K562 (cell line): ENCODE measurements around the gene C4BPB. TPM values are rescaled to one million over a fixed set of nuclear protein-coding genes. Genes with fewer than 3 reads are reported as not detected.

Experiments used
- BACH1 ChIP-seq: fragments of 200-800 bp; sonication (Bioruptor generic); IDR thresholded peaks from 2 replicates; pipeline ENCODE4 v1.6.1; 2016; ENCODE audit warnings: missing genetic modification characterization, missing compliant biosample characterization
- BRD4 ChIP-seq: fragments of 200-600 bp; sonication (generic); IDR thresholded peaks from 2 replicates; pipeline ENCODE4 v1.6.1; 2017; ENCODE audit warnings: inconsistent platforms
- CCNT2 ChIP-seq: IDR thresholded peaks from 2 replicates; pipeline ENCODE4 v1.6.1; 2011; ENCODE audit warnings: borderline replicate concordance, low read depth, mild to moderate bottlenecking, moderate library complexity, mixed read lengths, low read length; ENCODE audit not compliant: insufficient read length; ENCODE audit errors: extremely low read depth
- HDAC1 ChIP-seq, 2 experiments: fragments of 450-650 bp; IDR thresholded peaks; 2 replicates each; pipeline ENCODE4 v1.6.1; 2016 to 2017; ENCODE audit warnings: inconsistent platforms in 1 of 2, mild to moderate bottlenecking in 1 of 2, moderate library complexity in 1 of 2
- MAZ ChIP-seq, 2 experiments: fragments of 450-650 bp in 1 of 2; sonication (generic) in 1 of 2; formaldehyde crosslinking; IDR thresholded peaks in 1 of 2; conservative IDR thresholded peaks in 1 of 2; 2 replicates each; pipeline versions ENCODE4 v1.4.0 to v1.5.0; 2020; ENCODE audit warnings: mild to moderate bottlenecking in 1 of 2, missing genetic modification reagents in 1 of 2
- NR2C2 ChIP-seq, 2 experiments: fragments of 200-800 bp in 1 of 2; sonication (Bioruptor generic) in 1 of 2; sonication (generic) in 1 of 2; formaldehyde crosslinking in 1 of 2; IDR thresholded peaks; 2 replicates each; pipeline versions ENCODE4 v1.6.1 to v1.8.0; 2016 to 2022; ENCODE audit warnings: mild to moderate bottlenecking in 1 of 2, missing compliant biosample characterization in 1 of 2, missing genetic modification characterization in 1 of 2, missing genetic modification reagents in 1 of 2
- POLR2G ChIP-seq: fragments of 200-400 bp; formaldehyde crosslinking; IDR thresholded peaks from 2 replicates; pipeline ENCODE4 v1.6.1; 2017; ENCODE audit warnings: low read depth, mild to moderate bottlenecking, antibody characterized with exemption, low read length, moderate library complexity
- RBM22 ChIP-seq: fragments of 200-400 bp; formaldehyde crosslinking; IDR thresholded peaks from 2 replicates; pipeline ENCODE4 v1.6.1; 2018; ENCODE audit warnings: low read length, low read depth; ENCODE audit not compliant: poor library complexity, severe bottlenecking
- TBL1XR1 ChIP-seq, 2 experiments: IDR thresholded peaks; 2 replicates each; pipeline ENCODE4 v1.6.1; 2012; ENCODE audit warnings: improper control_type of control experiment in 2 of 2, low read length in 2 of 2, mild to moderate bottlenecking in 1 of 2
- TEAD1 ChIP-seq, 2 experiments: fragments of 450-650 bp in 1 of 2; sonication (generic) in 1 of 2; formaldehyde crosslinking; IDR thresholded peaks; 2 replicates each; pipeline versions ENCODE4 v1.4.0 to v1.8.0; 2020 to 2022; ENCODE audit warnings: mild to moderate bottlenecking in 2 of 2, missing genetic modification reagents in 1 of 2
- ZNF143 ChIP-seq: sonication (generic); formaldehyde crosslinking; IDR thresholded peaks from 2 replicates; pipeline ENCODE4 v1.9.0; 2022; ENCODE audit warnings: mild to moderate bottlenecking, missing genetic modification reagents
- polyA plus RNA-seq, 8 experiments: library from polyadenylated mRNA; depleted of rRNA in 4 of 8; stranded (reverse) in 5 of 8; unstranded in 3 of 8; fragments of >200 nt; fragmentation: Nextera tagmentation in 2 of 8; fragmentation: Illumina TruSeq in 1 of 8; extraction: Ambion mirVana in 2 of 8; extraction: Trizol in 1 of 8; gene quantifications; 2 replicates each; pipeline versions ENCODE4 v1.2.1 to v1.2.3, GENCODE V29; 2011 to 2014; ENCODE audit warnings: inconsistent platforms in 1 of 8, missing spikeins in 1 of 8
- total RNA-seq, 7 experiments: library from RNA; depleted of rRNA in 6 of 7; stranded (reverse); fragments of >200 nt in 6 of 7; fragmentation: Illumina TruSeq in 2 of 7; extraction: Trizol in 2 of 7; gene quantifications; 2 replicates each; pipeline versions ENCODE4 v1.2.1 to v1.2.3, GENCODE V29; 2011 to 2021; ENCODE audit warnings: low replicate concordance in 1 of 7
- TF ChIP-seq, protein P1 (sequence below): fragments of 200-800 bp; sonication (Bioruptor generic); IDR thresholded peaks from 2 replicates; pipeline ENCODE4 v1.6.1; 2017; ENCODE audit warnings: missing genetic modification characterization, missing compliant biosample characterization
- TF ChIP-seq, protein P2 (sequence below): fragments of 450-650 bp; conservative IDR thresholded peaks from 2 replicates; pipeline ENCODE4 v1.6.1; 2016; ENCODE audit warnings: missing genetic modification characterization, low read depth, mild to moderate bottlenecking, control low read depth, missing compliant biosample characterization
- TF ChIP-seq, protein P3 (sequence below): fragments of 250-450 bp; sonication (Bioruptor Pico); IDR thresholded peaks from 2 replicates; pipeline ENCODE4 v1.4.0; 2020; ENCODE audit warnings: borderline replicate concordance
- TF ChIP-seq, protein P4 (sequence below): fragments of 450-650 bp; IDR thresholded peaks from one replicate; pipeline ENCODE4 v1.6.1; 2018; ENCODE audit warnings: mild to moderate bottlenecking, moderate library complexity; ENCODE audit not compliant: partially characterized antibody
- TF ChIP-seq, protein P5 (sequence below): sonication (generic); formaldehyde crosslinking; IDR thresholded peaks from 2 replicates; pipeline ENCODE4 v1.8.0; 2022; ENCODE audit warnings: missing genetic modification reagents, mild to moderate bottlenecking, borderline replicate concordance

Gene C4BPB
- total and polyA plus RNA-seq, 9 of the 15 experiments (the other 6 are each of a cell fraction or from before 2014, with no cell fraction given) = not detected

DNA sequence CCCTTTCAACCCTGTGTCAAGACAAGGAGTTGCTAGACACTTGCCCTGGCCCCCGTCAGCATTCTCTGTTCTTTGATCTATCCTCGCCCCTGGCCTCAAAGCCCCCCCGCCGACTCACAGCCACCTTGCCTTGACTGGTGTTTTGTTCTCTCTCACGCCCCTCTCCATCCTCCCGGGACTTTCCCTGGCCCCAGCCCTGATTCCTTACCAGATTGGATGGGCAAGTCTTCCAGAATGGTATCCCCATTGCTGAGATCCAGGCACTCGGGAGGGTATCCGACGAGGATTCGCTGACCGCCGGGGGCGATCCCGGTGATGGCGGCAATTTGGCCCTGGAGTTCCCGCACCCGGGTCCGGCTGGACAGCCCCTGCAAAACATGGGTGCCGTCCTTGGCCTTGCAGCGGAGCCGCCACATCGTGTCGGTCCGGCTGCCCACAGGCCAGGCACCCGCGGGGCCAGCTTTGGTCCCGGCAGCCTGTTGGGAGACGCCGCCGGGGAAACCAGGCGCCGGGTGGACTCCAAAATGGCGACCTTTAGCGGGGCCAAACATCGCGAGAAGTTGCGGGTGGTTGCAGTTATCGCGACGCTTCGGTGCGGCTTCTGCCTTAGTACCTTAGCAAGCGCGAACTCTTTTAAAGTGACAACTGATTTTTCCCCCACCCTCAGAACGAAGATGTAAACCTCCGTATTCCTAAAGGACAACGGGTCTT, 38.0 kb upstream of the C4BPB start (continued):
- TF ChIP-seq, protein P1, sequence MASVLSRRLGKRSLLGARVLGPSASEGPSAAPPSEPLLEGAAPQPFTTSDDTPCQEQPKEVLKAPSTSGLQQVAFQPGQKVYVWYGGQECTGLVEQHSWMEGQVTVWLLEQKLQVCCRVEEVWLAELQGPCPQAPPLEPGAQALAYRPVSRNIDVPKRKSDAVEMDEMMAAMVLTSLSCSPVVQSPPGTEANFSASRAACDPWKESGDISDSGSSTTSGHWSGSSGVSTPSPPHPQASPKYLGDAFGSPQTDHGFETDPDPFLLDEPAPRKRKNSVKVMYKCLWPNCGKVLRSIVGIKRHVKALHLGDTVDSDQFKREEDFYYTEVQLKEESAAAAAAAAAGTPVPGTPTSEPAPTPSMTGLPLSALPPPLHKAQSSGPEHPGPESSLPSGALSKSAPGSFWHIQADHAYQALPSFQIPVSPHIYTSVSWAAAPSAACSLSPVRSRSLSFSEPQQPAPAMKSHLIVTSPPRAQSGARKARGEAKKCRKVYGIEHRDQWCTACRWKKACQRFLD (CRISPR knock-in tag) = peak; percentile 64; the same call in 1 of the 2 replicates
- peak in 1 of 2 experiments; percentile 82; a peak in 2 of 4 replicates for TF ChIP-seq HDAC1 (IDR thresholded peaks at IDR 0.05)
- peak; percentile 33 to 48; a peak in 2 of 4 replicates for TF ChIP-seq MAZ (CRISPR knock-in tag; conservative IDR thresholded peaks at IDR 0.05 in 1 of 2, IDR thresholded peaks at IDR 0.05 in 1 of 2)
- TF ChIP-seq BRD4 = peak; percentile 40; the same call in 1 of the 2 replicates
- TF ChIP-seq BACH1 (tag) = no peak
- TF ChIP-seq, protein P2, sequence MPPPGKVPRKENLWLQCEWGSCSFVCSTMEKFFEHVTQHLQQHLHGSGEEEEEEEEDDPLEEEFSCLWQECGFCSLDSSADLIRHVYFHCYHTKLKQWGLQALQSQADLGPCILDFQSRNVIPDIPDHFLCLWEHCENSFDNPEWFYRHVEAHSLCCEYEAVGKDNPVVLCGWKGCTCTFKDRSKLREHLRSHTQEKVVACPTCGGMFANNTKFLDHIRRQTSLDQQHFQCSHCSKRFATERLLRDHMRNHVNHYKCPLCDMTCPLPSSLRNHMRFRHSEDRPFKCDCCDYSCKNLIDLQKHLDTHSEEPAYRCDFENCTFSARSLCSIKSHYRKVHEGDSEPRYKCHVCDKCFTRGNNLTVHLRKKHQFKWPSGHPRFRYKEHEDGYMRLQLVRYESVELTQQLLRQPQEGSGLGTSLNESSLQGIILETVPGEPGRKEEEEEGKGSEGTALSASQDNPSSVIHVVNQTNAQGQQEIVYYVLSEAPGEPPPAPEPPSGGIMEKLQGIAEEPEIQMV (tag) = no peak
- no peak for TF ChIP-seq RBM22
- peak in 1 of 2 experiments; percentile 17; a peak in 1 of 4 replicates for TF ChIP-seq TBL1XR1 (IDR thresholded peaks at IDR 0.05; ENCODE audit: low read length in 2 of 2)
- peak in 1 of 2 experiments; percentile 47; a peak in 2 of 4 replicates for TF ChIP-seq TEAD1 (CRISPR knock-in tag; IDR thresholded peaks at IDR 0.05)
- TF ChIP-seq, protein P3, sequence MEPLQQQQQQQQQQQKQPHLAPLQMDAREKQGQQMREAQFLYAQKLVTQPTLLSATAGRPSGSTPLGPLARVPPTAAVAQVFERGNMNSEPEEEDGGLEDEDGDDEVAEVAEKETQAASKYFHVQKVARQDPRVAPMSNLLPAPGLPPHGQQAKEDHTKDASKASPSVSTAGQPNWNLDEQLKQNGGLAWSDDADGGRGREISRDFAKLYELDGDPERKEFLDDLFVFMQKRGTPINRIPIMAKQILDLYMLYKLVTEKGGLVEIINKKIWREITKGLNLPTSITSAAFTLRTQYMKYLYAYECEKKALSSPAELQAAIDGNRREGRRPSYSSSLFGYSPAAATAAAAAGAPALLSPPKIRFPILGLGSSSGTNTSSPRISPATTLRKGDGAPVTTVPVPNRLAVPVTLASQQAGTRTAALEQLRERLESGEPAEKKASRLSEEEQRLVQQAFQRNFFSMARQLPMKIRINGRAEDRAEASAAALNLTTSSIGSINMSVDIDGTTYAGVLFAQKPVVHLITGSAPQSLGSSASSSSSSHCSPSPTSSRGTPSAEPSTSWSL (CRISPR knock-in tag) = 0 out of 2 replicates have a peak, but pooled peaks have one; percentile 32
- TF ChIP-seq NR2C2 (CRISPR knock-in tag; IDR thresholded peaks at IDR 0.05) = peak; percentile 75
- TF ChIP-seq NR2C2 (tag; IDR thresholded peaks at IDR 0.05) = peak; percentile 52
- TF ChIP-seq ZNF143 (CRISPR knock-in tag) = peak; percentile 42; the same call in 1 of the 2 replicates
- TF ChIP-seq, protein P4, sequence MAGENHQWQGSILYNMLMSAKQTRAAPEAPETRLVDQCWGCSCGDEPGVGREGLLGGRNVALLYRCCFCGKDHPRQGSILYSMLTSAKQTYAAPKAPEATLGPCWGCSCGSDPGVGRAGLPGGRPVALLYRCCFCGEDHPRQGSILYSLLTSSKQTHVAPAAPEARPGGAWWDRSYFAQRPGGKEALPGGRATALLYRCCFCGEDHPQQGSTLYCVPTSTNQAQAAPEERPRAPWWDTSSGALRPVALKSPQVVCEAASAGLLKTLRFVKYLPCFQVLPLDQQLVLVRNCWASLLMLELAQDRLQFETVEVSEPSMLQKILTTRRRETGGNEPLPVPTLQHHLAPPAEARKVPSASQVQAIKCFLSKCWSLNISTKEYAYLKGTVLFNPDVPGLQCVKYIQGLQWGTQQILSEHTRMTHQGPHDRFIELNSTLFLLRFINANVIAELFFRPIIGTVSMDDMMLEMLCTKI = no peak
- TF ChIP-seq, protein P5, sequence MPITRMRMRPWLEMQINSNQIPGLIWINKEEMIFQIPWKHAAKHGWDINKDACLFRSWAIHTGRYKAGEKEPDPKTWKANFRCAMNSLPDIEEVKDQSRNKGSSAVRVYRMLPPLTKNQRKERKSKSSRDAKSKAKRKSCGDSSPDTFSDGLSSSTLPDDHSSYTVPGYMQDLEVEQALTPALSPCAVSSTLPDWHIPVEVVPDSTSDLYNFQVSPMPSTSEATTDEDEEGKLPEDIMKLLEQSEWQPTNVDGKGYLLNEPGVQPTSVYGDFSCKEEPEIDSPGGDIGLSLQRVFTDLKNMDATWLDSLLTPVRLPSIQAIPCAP (CRISPR knock-in tag) = peak; percentile 87; the same call in 1 of the 2 replicates
- TF ChIP-seq CCNT2 = peak; percentile 66
- TF ChIP-seq POLR2G = peak; percentile 98
